ENCODE measurements around the gene TSHZ3.
A peak's percentile ranks its signal among the peaks of the same experiment; 100 is the strongest.

TSHZ3 gene

GRCh38 chr19:31387717-31388301 is 38.6 kb upstream of the TSHZ3 start:
- no peak for TF ChIP-seq CTCF (IDR thresholded peaks at IDR 0.05; ENCODE audit: insufficient read depth, low read length, missing control alignments)
- ChIA-PET CTCF (no interaction called here), POLR2A (no interaction called here)

DNA sequence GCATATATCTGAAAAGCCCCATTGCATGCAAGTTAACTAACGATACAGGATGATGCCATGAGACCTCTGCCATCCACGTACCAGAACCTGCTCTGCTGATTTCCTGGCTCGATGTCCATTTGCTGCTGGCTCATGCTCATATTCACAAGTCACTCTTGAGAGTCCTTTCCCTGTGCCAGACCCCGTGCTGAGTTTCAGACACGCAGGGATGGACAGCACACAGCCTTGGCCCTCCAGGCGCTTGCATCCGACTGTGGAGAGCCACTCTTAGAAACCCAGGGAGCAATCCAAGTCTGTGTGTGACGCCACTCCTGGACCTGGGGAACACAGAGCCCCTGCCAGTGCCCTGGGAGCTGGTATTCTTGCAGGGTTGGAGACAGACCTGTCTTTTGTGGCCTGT is 37.6 kb upstream of the TSHZ3 start:
- DNase-seq (ENCODE audit: low read depth, low spot score) = no peak
- no peak overlapping the region for H3K4me3 ChIP-seq (ENCODE audit: low read depth, low read length)
- POLR2A ChIA-PET = no interaction called here
- CTCF ChIA-PET = no interaction called here
- TF ChIP-seq CTCF (IDR thresholded peaks at IDR 0.05; ENCODE audit: insufficient read depth, low read length, missing control alignments) = no peak

More at GRCh38 chr19:31387717-31388301, 38.6 kb upstream of the TSHZ3 start:
- H3K4me3 ChIP-seq (ENCODE audit: low read depth, low read length) = no peak overlapping the region
- no peak for DNase-seq (ENCODE audit: low read depth, low spot score)

GRCh38 chr19:31385744-31386143 is 36.5 kb upstream of the TSHZ3 start:
- ChIA-PET POLR2A (no interaction called here), CTCF (no interaction called here)
- no peak for TF ChIP-seq CTCF (IDR thresholded peaks at IDR 0.05; ENCODE audit: insufficient read depth, low read length, missing control alignments)
- no peak overlapping the region for H3K4me3 ChIP-seq (ENCODE audit: low read depth, low read length)
- DNase-seq (ENCODE audit: low read depth, low spot score) = no peak

GRCh38 chr19:31383553-31383952 is 34.3 kb upstream of the TSHZ3 start:
- ChIA-PET POLR2A (no interaction called here), CTCF (no interaction called here)
- no peak for TF ChIP-seq CTCF (IDR thresholded peaks at IDR 0.05; ENCODE audit: insufficient read depth, low read length, missing control alignments)
- H3K4me3 ChIP-seq (ENCODE audit: low read depth, low read length) = no peak overlapping the region
- DNase-seq (ENCODE audit: low read depth, low spot score) = no peak

GRCh38 chr19:31380854-31381253 is 31.6 kb upstream of the TSHZ3 start:
- DNase-seq (ENCODE audit: low read depth, low spot score) = no peak
- H3K4me3 ChIP-seq (ENCODE audit: low read depth, low read length) = no peak overlapping the region
- TF ChIP-seq CTCF (IDR thresholded peaks at IDR 0.05; ENCODE audit: insufficient read depth, low read length, missing control alignments) = no peak
- ChIA-PET CTCF (interaction anchor here (1.2 to 1.8 kb wide), 2 partner anchors 14 to 65 kb away, joined by 3 to 4 read pairs; no protein-coding TSS in a partner anchor), POLR2A (no interaction called here)

DNA sequence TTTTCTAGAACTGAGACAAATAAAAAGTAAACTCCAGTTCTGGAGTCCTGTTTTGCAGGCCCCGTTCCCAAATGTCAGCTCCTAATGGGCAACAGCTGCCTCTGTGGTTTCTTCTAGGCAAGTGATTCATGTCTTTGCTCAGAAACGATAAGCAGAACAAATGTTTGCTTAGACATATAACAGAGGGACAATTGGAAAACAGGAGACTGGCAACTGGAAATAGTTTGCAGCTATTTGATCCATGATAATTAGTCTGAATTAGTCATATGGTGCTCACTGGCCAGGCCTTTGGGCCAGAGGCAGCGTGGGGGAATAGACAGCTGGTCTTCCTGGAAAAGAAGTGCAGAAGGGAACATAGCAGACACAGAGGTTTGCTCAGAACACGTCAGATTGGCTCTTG is 29.2 kb upstream of the TSHZ3 start:
- no peak overlapping the region for H3K4me3 ChIP-seq (ENCODE audit: low read depth, low read length)
- TF ChIP-seq CTCF (IDR thresholded peaks at IDR 0.05; ENCODE audit: insufficient read depth, low read length, missing control alignments) = no peak
- ChIA-PET CTCF (no interaction called here), POLR2A (interaction anchor here (0.9 to 1.1 kb wide), 3 partner anchors 27 to 38 kb away, joined by 3 to 5 read pairs (median 4); partner anchors contain the start of gene TSHZ3)
- DNase-seq (ENCODE audit: low read depth, low spot score) = peak; percentile 81

Data from AG04449 (cell line).